Measurements from ENCODE around the gene IGLL1.

- no peak for TF ChIP-seq POLR2A (IDR thresholded peaks at IDR 0.05)
- no peak for TF ChIP-seq CTCF (IDR thresholded peaks at IDR 0.05)
Observed at GRCh38 chr22:23564276-23564675, 15.8 kb downstream of the IGLL1 start.

Data from testis (tissue), 2 donors.